Neuron (in vitro differentiated cells): ENCODE measurements around the gene GRAMD1A.
"Not testable (repeated sequence)": the region's sequence is repeated elsewhere in the genome, so short reads cannot be mapped to it uniquely, and the experiment has no call there.

Source experiments
- H2AFZ ChIP-seq: one replicate; pipeline ENCODE4 v1.6.1; 2013; ENCODE audit warnings: low read depth, mild to moderate bottlenecking, inconsistent platforms, low read length, moderate library complexity
- H3K27me3 ChIP-seq: one replicate; pipeline ENCODE4 v1.6.1; 2013; ENCODE audit warnings: low read length; ENCODE audit not compliant: insufficient read depth
- H3K36me3 ChIP-seq: one replicate; pipeline ENCODE4 v1.6.1; 2013; ENCODE audit warnings: low read length; ENCODE audit not compliant: insufficient read depth
- H3K4me1 ChIP-seq: one replicate; pipeline ENCODE4 v1.6.1; 2013; ENCODE audit warnings: low read length; ENCODE audit not compliant: insufficient read depth
- H3K4me3 ChIP-seq: 2 replicates; pipeline ENCODE4 v1.5.1; 2013; ENCODE audit warnings: mild to moderate bottlenecking, low read length, moderate library complexity
- H3K9me3 ChIP-seq: one replicate; pipeline ENCODE4 v1.6.1; 2013; ENCODE audit warnings: low read length

Gene GRAMD1A

GRCh38 chr19:35042954-35043604, 43.0 kb downstream of the GRAMD1A start:
- H2AFZ ChIP-seq: no peak overlapping the region
- peaks cover 15% of the 10 kb centered on the region for H3K4me1 ChIP-seq
- no peaks in the 10 kb centered on the region for H3K36me3 ChIP-seq
- no peaks in the 10 kb centered on the region for H3K27me3 ChIP-seq
- no peak overlapping the region for H3K4me3 ChIP-seq
- H3K9me3 ChIP-seq: no peaks in the 10 kb centered on the region

- H3K4me3 ChIP-seq: no peak overlapping the region
- H3K36me3 ChIP-seq: no peaks in the 10 kb centered on the region
- no peaks in the 10 kb centered on the region for H3K9me3 ChIP-seq
- no peak overlapping the region for H2AFZ ChIP-seq
- H3K4me1 ChIP-seq: peaks cover 15% of the 10 kb centered on the region
- H3K27me3 ChIP-seq: no peaks in the 10 kb centered on the region
These were observed 43.8 kb downstream of the GRAMD1A start for GRCh38 chr19:35043906-35044305.

GRCh38 chr19:35044317-35045117, 44.4 kb downstream of the GRAMD1A start:
- Histone ChIP-seq H2AFZ (no peak overlapping the region), H3K4me1 (peaks cover 13% of the 10 kb centered on the region), H3K4me3 (no peak overlapping the region), H3K9me3 (no peaks in the 10 kb centered on the region), H3K27me3 (no peaks in the 10 kb centered on the region), H3K36me3 (no peaks in the 10 kb centered on the region)

GRCh38 chr19:35045667-35046300, 45.7 kb downstream of the GRAMD1A start:
- Histone ChIP-seq H2AFZ (no peak overlapping the region), H3K9me3 (no peaks in the 10 kb centered on the region), H3K4me3 (no peak overlapping the region), H3K27me3 (no peaks in the 10 kb centered on the region), H3K36me3 (no peaks in the 10 kb centered on the region), H3K4me1 (peaks cover 6% of the 10 kb centered on the region)

GRCh38 chr19:35046461-35046860, 46.3 kb downstream of the GRAMD1A start:
- Histone ChIP-seq H3K27me3 (no peaks in the 10 kb centered on the region), H3K4me1 (no peaks in the 10 kb centered on the region)

GRCh38 chr19:35048911-35049411, 48.8 kb downstream of the GRAMD1A start:
- H2AFZ ChIP-seq: no peak overlapping the region
- H3K36me3 ChIP-seq: no peaks in the 10 kb centered on the region
- H3K9me3 ChIP-seq: no peaks in the 10 kb centered on the region
- H3K4me1 ChIP-seq: no peaks in the 10 kb centered on the region
- H3K27me3 ChIP-seq: no peaks in the 10 kb centered on the region
- no peak overlapping the region for H3K4me3 ChIP-seq

More at GRCh38 chr19:35046461-35046860, 46.3 kb downstream of the GRAMD1A start:
- H2AFZ ChIP-seq: no peak overlapping the region
- H3K4me3 ChIP-seq: no peak overlapping the region
- H3K9me3 ChIP-seq: no peaks in the 10 kb centered on the region
- H3K36me3 ChIP-seq: no peaks in the 10 kb centered on the region

GRCh38 chr19:35049456-35049855, 49.3 kb downstream of the GRAMD1A start:
- Histone ChIP-seq H3K9me3 (no peaks in the 10 kb centered on the region), H3K27me3 (no peaks in the 10 kb centered on the region), H3K4me3 (no peak overlapping the region), H2AFZ (no peak overlapping the region), H3K36me3 (no peaks in the 10 kb centered on the region), H3K4me1 (no peaks in the 10 kb centered on the region)

- not testable (repeated sequence) for H3K9me3 ChIP-seq, H3K4me1 ChIP-seq, H2AFZ ChIP-seq, H3K4me3 ChIP-seq, H3K27me3 ChIP-seq, H3K36me3 ChIP-seq
These were observed 50.5 kb downstream of the GRAMD1A start for GRCh38 chr19:35050662-35051061.

- not testable (repeated sequence) for H3K9me3 ChIP-seq, H2AFZ ChIP-seq, H3K4me1 ChIP-seq, H3K36me3 ChIP-seq, H3K4me3 ChIP-seq, H3K27me3 ChIP-seq
These were observed 51.1 kb downstream of the GRAMD1A start for GRCh38 chr19:35051268-35051667.

GRCh38 chr19:35051796-35052195, 51.7 kb downstream of the GRAMD1A start:
- H3K4me3 ChIP-seq: no peak overlapping the region
- no peak overlapping the region for H2AFZ ChIP-seq
- no peaks in the 10 kb centered on the region for H3K9me3 ChIP-seq
- H3K4me1 ChIP-seq: no peaks in the 10 kb centered on the region
- no peaks in the 10 kb centered on the region for H3K27me3 ChIP-seq
- H3K36me3 ChIP-seq: no peaks in the 10 kb centered on the region

- Histone ChIP-seq H3K4me1 (no peaks in the 10 kb centered on the region), H3K27me3 (no peaks in the 10 kb centered on the region), H3K9me3 (no peaks in the 10 kb centered on the region), H3K36me3 (no peaks in the 10 kb centered on the region), H3K4me3 (no peak overlapping the region), H2AFZ (no peak overlapping the region)
These were observed 52.6 kb downstream of the GRAMD1A start for GRCh38 chr19:35052599-35053190.

- Histone ChIP-seq H3K4me3 (no peak overlapping the region), H3K9me3 (no peaks in the 10 kb centered on the region), H3K4me1 (no peaks in the 10 kb centered on the region), H3K27me3 (no peaks in the 10 kb centered on the region), H3K36me3 (no peaks in the 10 kb centered on the region), H2AFZ (no peak overlapping the region)
These were observed 53.7 kb downstream of the GRAMD1A start for GRCh38 chr19:35053667-35054293.
